MCF 10A (cell line): ENCODE results near the gene DCAF6. TPM values are rescaled to one million over a fixed set of nuclear protein-coding genes. Genes with fewer than 3 reads are reported as not detected.

Source experiments
- microRNA-seq: library from miRNA; unstranded; fragments of <30 nt; microRNA quantifications from one replicate; pipeline ENCODE4 v1.2.0, GENCODE V29; 2022
- total RNA-seq: library from RNA; stranded (reverse); gene quantifications from 2 replicates; pipeline ENCODE4 v1.2.3, GENCODE V29; 2022

Gene DCAF6
- total RNA-seq, 1 experiment from 2014 or later: 57.2 TPM

Small RNAs within 50 kb of the gene (microRNA-seq; reads per million reads assigned to microRNA genes)
- gene MIR1255B2: not detected

Other genes with a start within 250 kb of the DCAF6 start
- 164 and 169 TPM in 2 replicates for gene MPZL1, start 214.7 kb upstream of the DCAF6 start, total RNA-seq
- 0.12 and 0.35 TPM in 2 replicates for gene ADCY10, start 22.5 kb upstream of the DCAF6 start, total RNA-seq
- 105 and 108 TPM in 2 replicates for gene MPC2, start 389 bp downstream of the DCAF6 start, total RNA-seq
- gene GPR161, start 200.2 kb downstream of the DCAF6 start, total RNA-seq: 6.6 and 10.2 TPM in 2 replicates
- gene TIPRL, start 242.3 kb downstream of the DCAF6 start, total RNA-seq: 90.9 and 111 TPM in 2 replicates